ENCODE results near the gene RPS18.

The RPS18 gene

DNA sequence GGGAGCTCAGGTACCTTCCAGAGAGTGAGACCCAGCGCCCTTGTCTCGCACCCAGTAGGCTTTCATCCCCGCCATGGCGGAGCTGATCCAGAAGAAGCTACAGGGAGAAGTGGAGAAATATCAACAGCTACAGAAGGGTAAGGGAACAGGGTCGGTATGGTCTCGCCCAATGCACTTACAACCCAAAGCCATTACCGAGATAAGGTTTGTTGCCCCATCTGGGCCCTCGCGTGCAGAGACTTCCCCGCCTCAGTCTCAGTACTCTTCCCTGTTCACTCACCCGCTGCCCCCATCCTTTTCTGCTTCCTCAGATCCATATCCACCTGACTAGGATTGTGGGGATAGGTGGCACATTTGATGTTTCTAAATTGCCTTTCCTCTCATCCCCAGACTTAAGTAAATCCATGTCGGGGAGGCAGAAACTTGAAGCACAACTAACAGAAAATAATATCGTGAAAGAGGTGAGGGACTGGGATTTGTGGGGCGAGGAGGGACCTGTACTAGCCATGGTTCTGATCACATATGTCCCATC lies 18.0 kb downstream of the RPS18 start:
- no peak for DNase-seq (ENCODE audit: low read depth)

DNA sequence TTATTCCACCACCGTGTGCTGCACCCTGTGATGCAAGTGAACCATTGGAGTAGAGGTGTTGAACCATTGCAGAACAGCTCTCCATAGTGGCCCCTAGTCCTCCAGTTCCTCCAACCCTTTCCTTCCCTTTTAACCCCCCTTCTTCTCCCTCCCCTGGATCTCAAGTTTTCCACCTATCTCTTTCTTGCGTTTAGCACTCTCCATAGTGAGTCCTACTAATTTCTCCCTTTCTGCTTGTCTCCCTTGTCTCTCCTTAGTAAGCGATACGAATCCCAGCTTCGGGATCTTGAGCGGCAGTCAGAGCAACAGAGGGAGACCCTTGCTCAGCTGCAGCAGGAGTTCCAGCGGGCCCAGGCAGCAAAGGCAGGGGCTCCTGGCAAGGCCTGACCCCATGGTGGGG lies 18.6 kb downstream of the RPS18 start:
- DNase-seq (ENCODE audit: low read depth): no peak

DNA sequence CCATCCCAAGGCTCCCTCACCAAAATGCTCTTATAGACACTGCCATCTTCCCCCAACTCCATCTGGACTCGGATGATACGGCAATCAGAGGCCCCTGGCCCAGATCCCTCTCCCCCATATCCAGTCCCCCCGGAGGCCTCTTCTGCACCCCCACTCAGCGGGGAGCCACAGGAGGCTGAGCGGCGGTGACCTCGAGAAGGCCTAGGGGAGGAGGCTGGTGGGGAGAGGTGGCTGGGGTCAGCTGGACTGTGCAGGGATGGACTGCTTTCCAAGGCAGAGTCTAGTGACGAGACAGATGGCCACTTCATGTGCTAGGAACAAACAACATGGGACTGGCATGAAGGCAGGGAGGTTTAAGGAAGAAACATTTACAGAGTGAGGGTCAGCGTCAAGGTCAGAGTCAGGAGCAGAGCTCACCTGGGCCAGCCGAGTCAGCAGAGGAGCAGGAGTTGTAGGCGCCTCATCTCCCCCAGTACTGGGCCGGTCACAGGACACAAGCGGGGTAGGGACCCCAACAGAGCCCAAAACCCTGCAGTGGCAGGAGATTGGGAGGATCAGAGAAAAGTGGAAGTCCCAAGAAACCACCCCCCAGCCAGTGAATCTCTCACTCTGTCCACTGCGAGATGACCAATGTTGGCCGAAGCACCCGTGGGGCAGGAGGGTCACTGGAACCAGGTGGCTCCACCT lies 21.3 kb downstream of the RPS18 start:
- DNase-seq (ENCODE audit: low read depth): no peak

DNA sequence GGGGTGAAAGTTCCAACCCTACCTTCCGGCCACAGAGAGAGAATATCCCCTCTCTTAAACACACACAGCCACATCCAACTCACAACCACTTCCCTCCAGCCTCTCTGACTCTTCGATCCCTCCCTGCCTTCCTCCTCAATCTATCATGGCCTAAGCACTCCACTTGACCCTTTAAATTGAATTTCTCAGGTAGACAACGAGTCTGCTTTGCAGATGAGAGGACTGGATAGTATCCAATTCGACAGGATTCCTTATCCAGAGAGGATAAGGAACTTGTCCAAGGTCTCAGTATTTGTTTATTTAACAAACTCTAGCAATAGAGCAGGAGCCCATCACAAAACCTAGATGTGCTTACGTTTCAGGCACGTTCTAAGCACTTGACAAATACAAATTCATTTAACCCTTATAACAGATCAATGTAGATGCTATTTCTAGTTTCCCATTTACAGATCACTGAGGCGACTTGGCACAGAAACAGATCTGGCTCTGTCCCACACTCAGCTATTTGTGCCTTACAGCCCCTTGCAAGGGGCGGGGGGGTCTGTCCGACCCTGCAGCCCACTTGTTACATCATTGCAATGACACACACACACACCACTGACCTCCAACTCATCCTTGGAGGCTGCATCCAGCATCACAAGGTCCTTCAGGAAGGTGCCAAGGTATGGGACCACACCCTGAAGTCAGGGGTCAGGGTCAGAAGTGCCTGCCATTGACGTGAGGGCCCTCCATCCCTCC lies 22.4 kb downstream of the RPS18 start:
- DNase-seq (ENCODE audit: low read depth): no peak

DNA sequence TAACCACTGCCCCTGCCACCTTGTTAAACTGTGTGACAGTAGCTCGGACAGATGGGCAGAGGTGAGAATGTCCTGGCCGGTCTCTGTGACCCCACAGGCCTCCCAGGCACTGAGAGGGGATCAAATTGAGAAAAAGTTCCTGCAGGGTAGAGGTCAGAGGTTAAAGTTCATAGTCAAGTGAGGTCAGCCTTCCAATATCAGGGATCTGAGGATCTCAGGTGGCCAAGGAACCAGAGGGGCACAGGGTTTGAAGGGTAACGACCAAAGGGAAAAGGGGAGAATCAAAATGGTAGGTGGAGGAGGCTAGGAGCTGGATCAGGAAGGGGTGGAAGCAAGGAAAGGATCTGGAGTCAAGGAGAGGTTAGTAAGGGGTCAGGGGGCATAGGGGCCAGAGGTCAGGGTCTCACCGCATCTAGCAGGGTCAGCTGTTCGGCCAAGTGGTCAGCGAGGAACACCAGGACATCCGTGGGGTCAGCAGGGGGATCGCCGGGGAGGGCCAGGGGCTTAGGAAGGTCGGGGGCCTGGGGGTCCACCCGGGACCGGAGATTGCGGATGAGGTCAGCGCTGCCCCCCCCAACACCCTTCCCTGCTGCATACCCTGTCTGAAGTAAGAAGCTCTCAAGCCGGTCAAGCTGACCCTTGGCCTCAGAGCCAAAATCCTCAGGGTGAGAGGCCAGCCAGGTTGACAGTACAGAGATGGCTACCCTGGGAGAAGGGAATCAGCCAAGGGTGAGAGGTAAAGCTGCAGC lies 23.9 kb downstream of the RPS18 start:
- DNase-seq (ENCODE audit: low read depth): no peak

DNA sequence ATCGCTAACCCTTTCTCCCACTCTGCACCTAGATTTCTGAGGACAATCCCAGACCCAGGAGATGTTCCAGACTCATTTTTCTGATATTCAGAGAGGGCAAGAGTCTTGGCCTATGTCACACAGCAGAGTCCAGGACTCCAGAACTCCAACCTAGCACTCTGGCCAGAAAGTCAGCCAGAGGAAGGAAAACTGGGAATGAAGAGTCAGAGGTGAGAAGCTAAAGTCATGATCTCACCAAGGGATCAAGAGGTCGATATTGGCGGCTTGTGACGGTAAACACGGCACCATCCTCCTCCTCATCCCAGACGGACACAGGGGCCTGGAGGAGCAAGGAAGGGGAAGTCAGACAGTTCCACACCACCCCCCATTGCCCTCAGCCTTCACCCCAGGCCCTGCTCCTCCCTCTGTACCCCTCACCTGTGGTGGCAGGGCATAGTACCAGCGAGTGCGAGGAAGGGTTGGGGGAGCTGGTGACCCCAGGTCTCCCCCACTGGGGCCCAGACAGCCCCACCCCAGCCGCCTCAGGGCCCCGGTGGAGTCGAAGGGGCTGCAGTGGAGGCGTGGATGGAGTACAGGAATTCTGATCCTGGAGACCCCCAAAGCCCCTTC lies 25.0 kb downstream of the RPS18 start:
- no peak for DNase-seq (ENCODE audit: low read depth)

DNA sequence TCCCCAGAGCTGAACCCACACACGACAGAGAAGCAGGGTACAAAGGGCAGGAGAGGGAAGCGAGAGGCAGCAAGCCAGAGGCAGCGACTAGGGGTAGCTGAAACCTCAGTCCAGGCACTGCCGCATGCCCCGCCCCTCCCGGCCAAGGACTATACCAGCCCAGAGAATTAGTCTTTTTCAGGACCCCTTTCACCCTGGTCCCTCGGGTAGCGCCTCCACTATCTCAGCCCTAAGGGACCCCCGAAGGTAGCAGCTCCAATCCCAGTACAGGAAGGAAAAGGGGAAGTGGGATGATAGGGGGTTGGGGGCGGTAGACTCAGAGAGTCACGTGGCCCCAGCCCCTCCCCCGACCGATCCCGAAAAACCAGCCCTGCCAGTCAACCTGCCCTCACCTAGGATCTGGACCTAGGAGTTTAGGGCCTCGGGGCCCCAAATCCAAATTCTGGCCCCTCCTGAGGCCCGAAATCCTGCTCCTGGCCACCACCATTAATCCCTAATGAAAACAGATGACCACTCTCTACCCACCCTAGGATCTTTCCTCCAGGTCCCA lies 25.6 kb downstream of the RPS18 start:
- no peak for DNase-seq (ENCODE audit: low read depth)

DNA sequence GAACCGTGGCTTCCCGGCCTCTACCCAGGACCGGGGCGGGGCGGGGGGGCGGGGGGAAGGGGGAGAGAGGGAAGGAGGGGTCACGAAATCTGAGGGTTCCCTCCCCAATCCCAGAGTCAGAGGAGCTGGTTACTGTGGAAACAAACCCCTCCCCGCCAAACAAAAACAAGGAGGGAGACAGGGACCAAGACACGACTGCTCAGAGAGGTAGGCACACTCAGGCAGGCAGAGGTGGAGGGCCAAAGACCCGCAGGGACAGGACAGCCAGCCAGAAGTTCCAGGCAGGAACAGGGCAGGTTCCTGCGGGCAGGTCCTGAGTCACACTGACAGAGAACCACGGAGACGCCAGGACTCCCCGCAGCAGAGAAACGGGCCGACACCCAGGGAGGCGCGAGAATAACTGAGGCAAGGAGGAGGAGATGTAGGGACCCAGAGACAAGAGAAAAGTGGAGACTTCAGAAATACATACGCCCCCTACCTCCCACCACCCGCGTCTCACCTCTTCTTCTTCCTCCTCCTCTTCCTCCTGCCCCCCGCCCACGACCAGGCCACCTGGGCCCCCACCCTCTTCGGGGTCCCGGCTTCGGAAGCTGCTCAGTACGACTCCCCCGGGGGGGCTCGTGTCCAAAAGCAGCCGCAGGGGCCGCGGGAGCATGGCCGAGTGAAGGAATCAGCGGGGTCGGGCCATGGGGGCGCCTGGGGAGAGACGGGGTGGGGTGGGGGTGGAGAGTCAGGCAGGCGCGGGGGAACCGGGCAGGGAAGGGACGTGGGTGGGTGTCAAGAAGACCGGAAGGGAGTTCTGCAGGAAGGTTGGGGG lies 26.3 kb downstream of the RPS18 start:
- DNase-seq (ENCODE audit: low read depth): peak; percentile 83

DNA sequence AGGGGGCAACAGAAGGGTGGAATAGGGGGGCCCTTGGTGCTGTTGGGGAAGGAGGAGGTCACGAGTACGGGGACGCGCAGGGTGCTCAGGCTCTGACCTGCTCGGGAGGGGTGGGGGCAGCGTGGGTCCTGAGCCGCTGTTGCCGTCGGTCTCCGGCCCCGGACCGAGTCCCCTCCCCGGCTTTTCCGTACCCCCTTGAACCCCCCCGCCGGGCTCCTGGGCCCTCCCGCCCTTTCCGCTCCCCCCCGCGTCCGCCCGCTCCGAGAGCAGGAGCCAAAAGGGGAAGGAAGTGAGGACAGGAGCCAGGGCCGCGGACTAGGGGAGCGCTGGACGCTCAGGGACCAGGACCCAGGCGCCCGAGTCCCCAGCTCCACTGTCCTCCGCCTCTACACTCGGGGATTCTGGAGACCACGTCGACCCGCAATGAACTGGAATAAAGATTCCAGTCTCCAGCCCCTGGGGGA lies 26.9 kb downstream of the RPS18 start, which contains the start of gene RGL2:
Gene RGL2, minus strand, starts transcription at position 170 of the 464 bp plus-strand sequence. CDS start 332 bp downstream, outside the sequence.
- DNase-seq (ENCODE audit: low read depth): no peak

DNA sequence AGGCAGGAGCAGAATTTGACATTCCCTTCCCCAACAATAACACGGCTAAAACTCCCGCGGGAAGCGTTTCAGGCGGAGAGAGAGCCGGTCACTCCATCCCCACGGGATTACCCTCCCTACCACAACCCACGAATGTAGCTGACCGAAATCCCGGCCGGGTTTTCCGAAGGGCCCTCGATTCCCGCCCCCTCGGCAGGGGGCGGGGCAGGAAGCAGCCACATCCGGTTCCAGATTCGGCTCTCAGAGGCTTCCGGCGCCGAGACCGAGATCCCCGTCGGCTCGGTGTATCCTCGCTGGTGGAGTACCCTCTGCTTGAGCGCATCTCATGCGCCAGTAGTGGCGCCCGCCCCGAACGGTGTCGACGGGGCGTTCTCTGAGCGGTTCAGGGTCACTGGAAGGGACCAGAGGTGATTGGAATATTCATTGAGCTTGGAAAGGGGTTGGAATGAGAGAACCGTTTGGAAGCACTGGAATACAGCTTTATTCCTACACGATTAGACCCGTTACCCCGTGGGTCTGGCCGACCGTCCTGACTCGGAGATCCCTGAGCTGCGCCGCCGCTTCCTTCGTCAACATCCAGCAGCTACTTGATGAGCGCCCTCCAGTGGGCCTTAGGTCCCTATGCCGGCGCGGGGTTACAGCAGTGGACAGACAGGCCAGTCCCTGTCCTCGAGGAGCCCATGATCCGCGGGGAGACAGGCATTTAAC lies 27.5 kb downstream of the RPS18 start:
- peak; percentile 83 for DNase-seq (ENCODE audit: low read depth)

DNA sequence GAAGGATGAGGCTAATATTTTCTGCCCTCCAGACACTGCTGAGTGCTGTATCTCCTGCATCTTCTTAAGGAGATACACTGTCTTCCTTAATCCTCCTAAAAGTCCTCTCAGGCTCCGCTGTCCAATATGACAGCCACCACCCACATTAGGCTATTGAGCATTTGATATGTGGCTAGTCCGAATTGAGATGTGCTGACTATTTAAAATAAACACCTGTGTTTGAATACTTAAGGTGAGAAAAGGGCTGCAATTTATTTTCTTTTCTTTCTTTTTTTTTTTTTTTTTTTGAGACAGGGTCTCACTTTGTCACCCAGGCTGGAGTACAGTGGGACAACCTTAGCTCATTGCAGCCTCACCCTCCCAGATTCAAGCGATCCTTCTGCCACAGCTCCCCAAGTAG lies 30.0 kb downstream of the RPS18 start:
- DNase-seq (ENCODE audit: low read depth): no peak

DNA sequence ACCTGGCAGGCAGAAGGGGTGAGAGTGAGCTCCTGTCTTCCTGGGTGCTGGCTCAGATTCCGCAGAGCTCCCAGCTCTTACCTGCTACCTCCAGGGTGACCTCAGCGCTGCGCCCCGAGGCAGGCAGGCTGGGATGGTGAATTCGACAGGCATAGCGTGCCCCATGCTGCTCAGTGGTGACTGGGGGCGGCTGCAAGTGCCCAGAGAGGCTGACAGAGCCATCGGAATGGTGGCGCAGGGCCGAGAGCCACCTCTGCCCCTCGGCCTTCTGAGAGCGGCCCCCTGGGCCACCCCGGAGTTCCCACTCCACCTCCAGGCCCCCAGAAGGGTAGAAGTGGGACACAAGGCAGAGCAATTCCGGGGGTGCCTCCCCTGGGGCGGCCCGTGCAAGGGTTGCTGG lies 32.3 kb downstream of the RPS18 start:
- DNase-seq (ENCODE audit: low read depth): no peak

DNA sequence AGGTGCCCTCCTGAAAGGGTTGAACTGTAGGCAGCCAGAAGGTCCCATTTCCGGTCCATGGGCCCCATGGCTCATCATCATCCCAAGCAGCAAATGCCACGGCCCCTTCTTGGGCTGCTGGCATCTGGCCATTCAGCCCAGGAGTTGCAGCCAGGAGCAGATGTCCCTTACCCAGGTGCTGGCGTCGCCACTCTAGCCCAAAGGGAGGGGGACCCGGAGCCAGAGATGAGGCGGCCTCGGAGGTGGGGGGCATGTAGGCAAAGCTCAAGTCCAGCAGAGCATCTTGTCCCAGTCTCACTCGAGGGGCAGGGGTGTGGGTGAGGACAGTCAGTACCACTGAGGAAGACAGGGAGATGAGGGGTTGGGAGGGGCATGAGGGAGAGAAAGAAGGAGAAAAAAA lies 33.2 kb downstream of the RPS18 start:
- no peak for DNase-seq (ENCODE audit: low read depth)

DNA sequence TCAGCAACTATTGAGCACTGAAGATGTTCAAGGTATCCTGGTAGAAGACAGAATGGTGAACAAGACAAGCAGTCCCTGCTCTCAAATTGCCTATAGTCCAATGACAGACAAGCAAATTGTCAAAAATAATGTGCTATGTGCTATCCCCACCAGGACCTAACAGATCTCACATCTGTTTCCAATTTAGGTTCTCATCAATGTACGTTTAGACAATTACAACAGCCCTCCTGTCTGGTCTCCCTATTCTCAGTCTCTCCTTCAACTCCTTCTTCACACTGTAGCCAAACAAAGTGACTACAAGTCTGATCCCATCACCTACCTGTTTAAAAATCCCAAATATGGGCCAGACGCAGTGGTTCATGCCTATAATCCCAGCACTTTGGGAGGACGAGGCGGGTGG lies 34.5 kb downstream of the RPS18 start:
- DNase-seq (ENCODE audit: low read depth): no peak

DNA sequence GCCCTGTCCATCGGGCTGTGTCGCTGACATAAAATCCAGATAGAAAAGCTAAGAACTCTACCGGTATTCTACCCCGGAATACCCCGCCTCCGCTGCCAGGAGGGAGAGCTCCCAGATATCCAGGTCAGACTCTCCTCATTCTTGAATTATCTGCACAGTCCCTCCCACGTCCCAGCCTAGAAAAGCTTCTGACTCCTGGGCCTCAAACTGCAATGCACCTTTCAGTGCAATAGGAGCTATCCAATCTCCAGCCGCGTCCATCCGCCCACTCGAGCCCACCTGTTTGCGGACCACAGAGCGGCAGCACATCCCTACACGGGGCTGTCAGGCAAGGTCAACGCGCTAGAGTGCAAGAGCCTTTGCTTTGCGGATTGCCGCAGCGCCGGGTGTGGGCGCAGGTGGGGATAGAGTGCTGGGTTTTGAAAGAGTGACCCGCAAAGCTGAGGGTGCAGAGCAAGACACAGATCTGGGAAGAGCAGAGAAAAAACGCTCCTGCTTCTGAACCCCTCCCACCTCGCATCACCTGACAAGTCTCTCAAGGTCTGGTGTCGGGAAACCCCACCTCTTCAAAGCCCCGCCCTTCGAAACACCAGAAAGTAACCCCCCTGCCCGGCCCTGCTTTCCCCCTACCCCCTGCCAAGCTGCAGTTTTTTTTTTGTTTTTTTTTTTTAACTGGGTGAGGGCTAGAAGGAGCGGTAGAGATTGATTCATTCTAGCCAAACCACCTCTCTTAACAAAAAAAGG lies 40.7 kb downstream of the RPS18 start:
- DNase-seq (ENCODE audit: low read depth): no peak

DNA sequence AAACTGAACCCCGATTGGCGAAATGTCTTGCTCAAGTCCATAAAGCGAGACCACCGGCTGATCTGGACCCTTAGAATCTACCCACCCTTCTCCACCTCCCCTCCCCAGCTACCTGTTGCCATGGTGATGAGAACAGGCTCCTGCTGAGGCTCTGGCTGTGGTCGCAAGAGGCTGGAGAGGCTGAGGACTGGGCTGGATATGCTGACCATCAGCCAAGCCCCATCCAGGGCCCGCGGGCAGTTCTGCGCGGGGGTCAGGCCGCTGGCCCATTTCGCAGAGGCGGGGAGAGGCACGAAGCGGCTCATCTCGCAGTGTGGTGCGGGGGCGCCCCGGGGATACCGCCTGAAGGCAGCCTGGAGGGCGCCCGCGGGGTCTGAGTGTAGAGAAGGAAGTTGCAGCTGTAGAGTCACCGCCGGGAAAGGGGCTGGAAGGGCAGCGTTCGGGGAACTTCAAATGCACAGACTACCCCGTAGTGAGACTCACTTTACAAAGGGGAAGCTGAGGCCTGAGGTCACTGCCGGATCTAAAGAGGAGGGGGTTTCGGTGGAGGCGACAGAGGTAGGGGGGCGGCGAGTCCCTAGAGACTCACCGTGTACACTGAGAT lies 41.3 kb downstream of the RPS18 start:
- no peak for DNase-seq (ENCODE audit: low read depth)

DNA sequence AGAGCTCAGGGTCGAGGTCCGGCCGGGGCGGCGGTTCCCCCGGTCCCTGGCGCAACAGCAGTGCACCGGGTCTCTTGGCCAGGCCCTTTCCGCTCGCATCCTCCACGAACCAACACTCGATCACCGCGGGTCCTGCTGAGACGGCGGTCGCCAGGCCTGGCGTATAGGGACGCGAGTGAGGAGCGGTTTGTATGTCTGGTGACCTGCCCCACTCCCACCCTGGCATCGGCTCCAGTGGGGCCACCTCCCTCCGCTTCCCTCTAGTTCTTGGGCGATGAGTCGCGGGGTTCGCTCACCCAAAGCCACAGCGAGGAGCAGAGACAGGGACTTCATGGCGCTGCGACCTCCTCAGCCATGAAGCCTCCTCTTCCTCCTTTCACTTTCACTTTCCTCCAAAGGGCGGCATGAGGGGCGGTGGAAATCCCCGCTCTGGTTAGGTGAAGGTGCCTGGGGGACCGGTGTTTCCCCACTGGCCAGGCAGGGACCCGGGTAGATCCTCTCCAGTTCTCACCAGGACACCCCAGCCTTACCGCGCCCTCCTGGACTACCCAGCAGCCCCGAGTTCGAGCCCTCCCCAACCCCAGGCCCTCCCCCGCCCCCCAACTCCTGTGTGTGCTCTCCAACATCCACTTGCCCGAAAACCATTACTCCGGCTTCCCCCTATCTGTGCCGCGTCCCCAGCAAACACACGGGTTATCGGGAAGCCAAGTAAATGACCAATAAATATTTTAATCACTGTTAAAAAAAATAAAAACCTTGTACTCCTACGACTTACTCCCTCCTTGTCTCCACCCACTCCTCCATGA lies 42.0 kb downstream of the RPS18 start, which contains the start of gene TAPBP:
Gene TAPBP, minus strand, starts transcription at position 370 of the 806 bp plus-strand sequence. Its CDS starts 37 bp downstream, at position 333.
- DNase-seq (ENCODE audit: low read depth): no peak

DNA sequence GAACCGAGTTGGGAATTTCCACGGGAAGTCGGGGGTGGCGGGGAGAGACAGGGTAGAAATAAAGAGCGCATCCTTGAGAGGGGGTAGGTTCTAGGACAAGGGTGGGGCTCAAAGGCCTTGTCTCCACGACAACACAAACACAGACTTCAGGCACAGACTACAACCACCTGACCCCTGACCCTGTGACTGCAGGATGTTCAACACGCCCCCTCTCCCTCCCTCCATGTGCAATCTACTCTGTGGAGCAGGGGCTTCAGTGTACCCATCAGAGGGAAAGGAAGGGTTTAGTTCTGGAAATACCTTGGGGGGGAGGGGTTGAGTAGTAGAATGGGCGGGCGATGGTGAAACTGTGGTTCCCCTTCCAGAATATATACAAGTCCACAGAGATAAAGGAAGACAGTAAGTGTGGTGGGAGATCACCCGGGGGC lies 42.7 kb downstream of the RPS18 start:
- peak; percentile 79 for DNase-seq (ENCODE audit: low read depth)
